Measurements from ENCODE around the gene NRXN3. TPM values are rescaled to one million over a fixed set of nuclear protein-coding genes. Genes with fewer than 3 reads are reported as not detected.

Gene NRXN3
- total RNA-seq, 2 experiments from 2014 or later, result not detected

GRCh38 chr14:79542121-79542520 lies 1371.9 kb downstream of the NRXN3 start:
- Histone ChIP-seq H3K4me3 (ENCODE audit: low read depth, low read length, poor library complexity, severe bottlenecking) (no peak overlapping the region), H2AFZ (ENCODE audit: low read length) (no peak overlapping the region), H4K20me1 (ENCODE audit: insufficient read depth, low read length) (no peaks in the 10 kb centered on the region), H3K4me1 (ENCODE audit: insufficient read depth, low read length, poor library complexity, severe bottlenecking) (no peaks in the 10 kb centered on the region), H3K4me2 (ENCODE audit: low read length) (no peak overlapping the region), H3K79me2 (ENCODE audit: insufficient read depth, low read depth, low read length) (no peaks in the 10 kb centered on the region), H3K9me2 (ENCODE audit: insufficient read depth, low read length) (no peaks in the 10 kb centered on the region), H3K27ac (ENCODE audit: low read depth, low read length, poor library complexity, severe bottlenecking) (no peak overlapping the region), H3K9me3 (ENCODE audit: low read length) (no peaks in the 10 kb centered on the region), H3K36me3 (ENCODE audit: insufficient read depth, low read length) (no peaks in the 10 kb centered on the region)
- no peak for DNase-seq (ENCODE audit: low spot score)
- intact Hi-C loops (cut with micrococcal nuclease; ENCODE audit: unreplicated experiment), result no loop called here
- CTCF ChIA-PET (ENCODE audit: unreplicated experiment), result no interaction called here
- no TSS peak for BruUV-seq (replicated peaks)
- TF ChIP-seq CTCF (conservative IDR thresholded peaks at IDR 0.05; ENCODE audit: low read length) (no peak), EZH2phosphoT487 (IDR thresholded peaks at IDR 0.05; ENCODE audit: borderline replicate concordance, low read depth, low read length) (no peak)
- POLR2A ChIA-PET, result no interaction called here

- Histone ChIP-seq H3K4me1 (ENCODE audit: insufficient read depth, low read length, poor library complexity, severe bottlenecking) (no peaks in the 10 kb centered on the region), H3K4me3 (ENCODE audit: low read depth, low read length, poor library complexity, severe bottlenecking) (no peak overlapping the region), H3K4me2 (ENCODE audit: low read length) (no peak overlapping the region), H4K20me1 (ENCODE audit: insufficient read depth, low read length) (no peaks in the 10 kb centered on the region), H3K9me3 (ENCODE audit: low read length) (no peaks in the 10 kb centered on the region), H2AFZ (ENCODE audit: low read length) (no peak overlapping the region), H3K9me2 (ENCODE audit: insufficient read depth, low read length) (no peaks in the 10 kb centered on the region), H3K27ac (ENCODE audit: low read depth, low read length, poor library complexity, severe bottlenecking) (no peak overlapping the region), H3K36me3 (ENCODE audit: insufficient read depth, low read length) (no peaks in the 10 kb centered on the region), H3K79me2 (ENCODE audit: insufficient read depth, low read depth, low read length) (no peaks in the 10 kb centered on the region)
- BruUV-seq (replicated peaks), result no TSS peak
- ChIA-PET CTCF (ENCODE audit: unreplicated experiment) (no interaction called here), POLR2A (interaction anchor here (0.6 kb wide), 1 partner anchor 148 kb away, joined by 4 read pairs; no protein-coding TSS in a partner anchor)
- DNase-seq (ENCODE audit: low spot score), result no peak
- intact Hi-C loops (cut with micrococcal nuclease; ENCODE audit: unreplicated experiment), result no loop called here
- no peak for TF ChIP-seq EZH2phosphoT487 (IDR thresholded peaks at IDR 0.05; ENCODE audit: borderline replicate concordance, low read depth, low read length)
- no peak for TF ChIP-seq CTCF (conservative IDR thresholded peaks at IDR 0.05; ENCODE audit: low read length)
These were observed 1373.2 kb downstream of the NRXN3 start for GRCh38 chr14:79543348-79543747.

GRCh38 chr14:79543967-79544697 lies 1374.0 kb downstream of the NRXN3 start:
- POLR2A ChIA-PET, result interaction anchor here (0.6 kb wide), 1 partner anchor 610 kb away, joined by 6 read pairs; no protein-coding TSS in a partner anchor
- no TSS peak for BruUV-seq (replicated peaks)
- H3K9me2 ChIP-seq (ENCODE audit: insufficient read depth, low read length), result no peaks in the 10 kb centered on the region
- no peak overlapping the region for H3K4me3 ChIP-seq (ENCODE audit: low read depth, low read length, poor library complexity, severe bottlenecking)
- no peaks in the 10 kb centered on the region for H3K9me3 ChIP-seq (ENCODE audit: low read length)
- H3K4me2 ChIP-seq (ENCODE audit: low read length), result no peak overlapping the region
- intact Hi-C loops (cut with micrococcal nuclease; ENCODE audit: unreplicated experiment), result no loop called here
- H2AFZ ChIP-seq (ENCODE audit: low read length), result no peak overlapping the region
- no peaks in the 10 kb centered on the region for H3K4me1 ChIP-seq (ENCODE audit: insufficient read depth, low read length, poor library complexity, severe bottlenecking)
- peak; percentile 2 for DNase-seq (ENCODE audit: low spot score)
- CTCF ChIA-PET (ENCODE audit: unreplicated experiment), result no interaction called here
- no peaks in the 10 kb centered on the region for H3K79me2 ChIP-seq (ENCODE audit: insufficient read depth, low read depth, low read length)
- no peak overlapping the region for H3K27ac ChIP-seq (ENCODE audit: low read depth, low read length, poor library complexity, severe bottlenecking)
- no peaks in the 10 kb centered on the region for H3K36me3 ChIP-seq (ENCODE audit: insufficient read depth, low read length)
- no peaks in the 10 kb centered on the region for H4K20me1 ChIP-seq (ENCODE audit: insufficient read depth, low read length)
- TF ChIP-seq CTCF (conservative IDR thresholded peaks at IDR 0.05; ENCODE audit: low read length) (peak; percentile 69), EZH2phosphoT487 (IDR thresholded peaks at IDR 0.05; ENCODE audit: borderline replicate concordance, low read depth, low read length) (no peak)
